ENCODE results near the gene HIPK4.

GRCh38 chr19:40337594-40337993, 52.4 kb downstream of the HIPK4 start:
- TF ChIP-seq, protein P1, sequence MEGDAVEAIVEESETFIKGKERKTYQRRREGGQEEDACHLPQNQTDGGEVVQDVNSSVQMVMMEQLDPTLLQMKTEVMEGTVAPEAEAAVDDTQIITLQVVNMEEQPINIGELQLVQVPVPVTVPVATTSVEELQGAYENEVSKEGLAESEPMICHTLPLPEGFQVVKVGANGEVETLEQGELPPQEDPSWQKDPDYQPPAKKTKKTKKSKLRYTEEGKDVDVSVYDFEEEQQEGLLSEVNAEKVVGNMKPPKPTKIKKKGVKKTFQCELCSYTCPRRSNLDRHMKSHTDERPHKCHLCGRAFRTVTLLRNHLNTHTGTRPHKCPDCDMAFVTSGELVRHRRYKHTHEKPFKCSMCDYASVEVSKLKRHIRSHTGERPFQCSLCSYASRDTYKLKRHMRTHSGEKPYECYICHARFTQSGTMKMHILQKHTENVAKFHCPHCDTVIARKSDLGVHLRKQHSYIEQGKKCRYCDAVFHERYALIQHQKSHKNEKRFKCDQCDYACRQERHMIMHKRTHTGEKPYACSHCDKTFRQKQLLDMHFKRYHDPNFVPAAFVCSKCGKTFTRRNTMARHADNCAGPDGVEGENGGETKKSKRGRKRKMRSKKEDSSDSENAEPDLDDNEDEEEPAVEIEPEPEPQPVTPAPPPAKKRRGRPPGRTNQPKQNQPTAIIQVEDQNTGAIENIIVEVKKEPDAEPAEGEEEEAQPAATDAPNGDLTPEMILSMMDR (conservative IDR thresholded peaks at IDR 0.05; ENCODE audit: low read depth, low read length) = no peak
- TF ChIP-seq POLR2A (IDR thresholded peaks at IDR 0.05; ENCODE audit: low read depth, low read length) = no peak
- no peak for TF ChIP-seq RFX5 (IDR thresholded peaks at IDR 0.05; ENCODE audit: low read depth, low read length)
- no peak for TF ChIP-seq CHD1 (IDR thresholded peaks at IDR 0.05; ENCODE audit: low read depth, low read length)
- no peak for TF ChIP-seq USF2 (IDR thresholded peaks at IDR 0.05; ENCODE audit: low read depth, low read length)
- TF ChIP-seq CEBPB (IDR thresholded peaks at IDR 0.05; ENCODE audit: low read depth, low read length) = no peak
- no peak for TF ChIP-seq RCOR1 (IDR thresholded peaks at IDR 0.05; ENCODE audit: insufficient replicate concordance, low read length)
- TF ChIP-seq FOS (IDR thresholded peaks at IDR 0.05; ENCODE audit: low read depth, low read length) = no peak

Measured in IMR-90 (cell line).